Lower leg skin (tissue), 4 donors: ENCODE measurements around the gene CUTA. TPM values are rescaled to one million over a fixed set of nuclear protein-coding genes. Genes with fewer than 3 reads are reported as not detected.

Experiments used
- DNase-seq, 2 donors: peaks; one replicate each; pipeline ENCODE4 v3.0.0-alpha.2; 2019; ENCODE audit warnings: low spot score in 2 of 2
- H3K4me3 ChIP-seq: fragments of 200-600 bp; sonication (generic); 2 replicates; pipeline ENCODE4 v1.5.1; 2017; ENCODE audit warnings: mild to moderate bottlenecking, low read depth; ENCODE audit not compliant: poor library complexity, severe bottlenecking
- POLR2A ChIP-seq, 2 donors: fragments of 450-650 bp; IDR thresholded peaks; one replicate each; pipeline ENCODE4 v1.6.1; 2016 to 2017; ENCODE audit warnings: antibody characterized with exemption in 2 of 2, mild to moderate bottlenecking in 1 of 2, moderate library complexity in 1 of 2
- WGBS, 2 donors: methylation state at CpG; one replicate each; pipeline ENCODE4 v1.1.5; 2018; 5-methylcytosine and 5-hydroxymethylcytosine counted together
- intact Hi-C: fragments of 100-400 bp; cut with DNase I; formaldehyde crosslinking; loops from one replicate; pipeline ENCODE4 v1.15.0; 2023; ENCODE audit warnings: low total_unique reads
- total RNA-seq, 4 donors: library from RNA; depleted of rRNA; stranded (reverse); fragments of >200 nt; gene quantifications; one replicate each; pipeline ENCODE4 v1.1.0, GENCODE V29; 2016
- TF ChIP-seq, protein P1 (sequence below), 3 donors: fragments of 450-650 bp; IDR thresholded peaks; one replicate each; pipeline ENCODE4 v1.5.1; 2016; ENCODE audit warnings: antibody characterized with exemption in 3 of 3, mild to moderate bottlenecking in 3 of 3, moderate library complexity in 2 of 3

Gene CUTA
- total RNA-seq, 4 donors from 2014 or later: 96.5 to 162 (median 153) TPM

- WGBS, 2 donors: 0 to 2% methylated on average over 16 to 20 of the region's 79 CpGs
- intact Hi-C loops: no loop called here
- DNase-seq: no peak
Measured at GRCh38 chr6:33427585-33428223, 9.8 kb upstream of the CUTA start.

GRCh38 chr6:33426590-33427511 lies 8.9 kb upstream of the CUTA start:
- TF ChIP-seq, protein P1, sequence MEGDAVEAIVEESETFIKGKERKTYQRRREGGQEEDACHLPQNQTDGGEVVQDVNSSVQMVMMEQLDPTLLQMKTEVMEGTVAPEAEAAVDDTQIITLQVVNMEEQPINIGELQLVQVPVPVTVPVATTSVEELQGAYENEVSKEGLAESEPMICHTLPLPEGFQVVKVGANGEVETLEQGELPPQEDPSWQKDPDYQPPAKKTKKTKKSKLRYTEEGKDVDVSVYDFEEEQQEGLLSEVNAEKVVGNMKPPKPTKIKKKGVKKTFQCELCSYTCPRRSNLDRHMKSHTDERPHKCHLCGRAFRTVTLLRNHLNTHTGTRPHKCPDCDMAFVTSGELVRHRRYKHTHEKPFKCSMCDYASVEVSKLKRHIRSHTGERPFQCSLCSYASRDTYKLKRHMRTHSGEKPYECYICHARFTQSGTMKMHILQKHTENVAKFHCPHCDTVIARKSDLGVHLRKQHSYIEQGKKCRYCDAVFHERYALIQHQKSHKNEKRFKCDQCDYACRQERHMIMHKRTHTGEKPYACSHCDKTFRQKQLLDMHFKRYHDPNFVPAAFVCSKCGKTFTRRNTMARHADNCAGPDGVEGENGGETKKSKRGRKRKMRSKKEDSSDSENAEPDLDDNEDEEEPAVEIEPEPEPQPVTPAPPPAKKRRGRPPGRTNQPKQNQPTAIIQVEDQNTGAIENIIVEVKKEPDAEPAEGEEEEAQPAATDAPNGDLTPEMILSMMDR (IDR thresholded peaks at IDR 0.05): no peak
- no peak for TF ChIP-seq POLR2A (IDR thresholded peaks at IDR 0.05)
- no peak for DNase-seq
- 3 to 5% methylated on average over 12 of the region's 12 CpGs for WGBS, 2 donors
- intact Hi-C loops: no loop called here
- H3K4me3 ChIP-seq: no peak overlapping the region

More at GRCh38 chr6:33427585-33428223, 9.8 kb upstream of the CUTA start:
- TF ChIP-seq, protein P1 (IDR thresholded peaks at IDR 0.05): no peak
- TF ChIP-seq POLR2A (IDR thresholded peaks at IDR 0.05): no peak
- H3K4me3 ChIP-seq: peak overlapping the region; percentile 18

DNA sequence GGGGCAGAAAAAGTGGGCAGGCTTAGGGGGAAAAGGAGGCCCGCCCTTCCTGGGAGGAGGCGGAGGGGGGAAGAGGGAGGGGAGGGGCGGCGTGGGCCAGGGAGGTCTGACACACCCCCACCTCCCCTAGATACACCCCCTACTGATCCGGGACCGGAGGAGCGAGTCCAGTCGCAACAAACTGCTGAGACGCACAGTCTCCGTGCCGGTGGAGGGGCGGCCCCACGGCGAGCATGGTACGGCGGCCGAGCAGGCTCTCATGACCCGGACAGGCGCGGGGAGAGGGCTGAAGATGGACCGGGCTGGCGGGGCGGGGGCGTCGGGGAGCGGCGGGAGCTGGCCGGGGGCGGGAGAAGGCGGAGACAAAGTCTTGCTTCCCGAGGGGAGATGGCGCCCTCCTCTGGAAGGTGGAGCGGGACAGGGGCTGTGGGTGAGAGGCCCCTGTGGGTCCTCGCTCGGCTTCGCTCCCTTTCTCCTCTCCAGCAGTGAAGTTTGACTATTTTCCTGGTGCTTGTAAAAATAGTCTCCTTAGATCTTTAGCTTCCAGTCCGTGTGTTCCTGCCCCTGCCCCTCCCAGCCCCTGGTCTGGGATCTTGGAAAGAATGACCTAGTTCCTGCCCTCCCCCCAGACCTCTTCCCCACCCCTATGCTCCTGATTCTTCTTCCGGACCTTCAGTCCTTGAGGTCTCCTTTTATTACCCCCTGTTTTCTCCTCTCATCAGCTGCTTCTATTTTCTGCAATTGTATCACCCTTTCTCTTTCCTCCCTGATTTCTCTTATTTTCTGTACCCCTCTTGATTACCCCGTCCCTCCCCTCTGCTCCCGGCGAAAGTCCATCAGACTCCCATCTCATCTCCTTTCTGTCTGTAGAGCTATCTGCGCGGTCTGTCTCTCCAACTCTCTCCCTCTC lies 8.0 kb upstream of the CUTA start:
- TF ChIP-seq, protein P1 (IDR thresholded peaks at IDR 0.05): no peak
- no peak for TF ChIP-seq POLR2A (IDR thresholded peaks at IDR 0.05)
- DNase-seq: peak; percentile 81 to 98
- intact Hi-C loops: no loop called here
- H3K4me3 ChIP-seq: peak overlapping the region; percentile 28
- 0 to 2% methylated on average over 36 to 43 of the region's 43 CpGs for WGBS, 2 donors

GRCh38 chr6:33424855-33425667 lies 7.2 kb upstream of the CUTA start:
- intact Hi-C loops: no loop called here
- TF ChIP-seq POLR2A (IDR thresholded peaks at IDR 0.05): no peak
- TF ChIP-seq, protein P1 (IDR thresholded peaks at IDR 0.05): no peak
- 13 to 16% methylated on average over 12 of the region's 12 CpGs for WGBS, 2 donors
- no peak for DNase-seq
- H3K4me3 ChIP-seq: peak overlapping the region; percentile 28

DNA sequence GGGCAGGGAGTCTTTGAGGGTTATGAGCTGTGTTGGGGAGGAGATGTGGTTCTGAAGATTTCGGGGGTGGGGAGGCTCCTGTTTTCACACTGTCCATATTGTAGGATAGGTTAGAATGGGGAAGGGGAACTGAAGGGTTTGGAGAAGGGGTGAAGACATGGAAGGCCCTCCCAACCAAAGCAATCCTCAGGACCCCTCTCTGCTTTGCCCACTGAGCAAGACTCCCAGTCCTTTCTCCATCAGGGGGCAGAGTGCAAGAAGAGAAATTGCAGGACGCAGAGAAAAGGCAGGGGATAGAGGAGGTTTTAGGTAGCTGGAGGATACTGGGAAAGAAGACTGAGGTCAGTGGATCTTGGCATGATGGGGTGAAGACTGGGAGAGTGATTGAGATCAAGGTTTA lies 5.9 kb upstream of the CUTA start:
- intact Hi-C loops: no loop called here
- no peak for DNase-seq
- H3K4me3 ChIP-seq: no peak overlapping the region
- WGBS, 2 donors: 96 to 100% methylated on average over 2 of the region's 2 CpGs
- TF ChIP-seq, protein P1 (IDR thresholded peaks at IDR 0.05): no peak
- no peak for TF ChIP-seq POLR2A (IDR thresholded peaks at IDR 0.05)
